GM03348 (cell line): ENCODE measurements around the gene FAAP100.

Source experiments
- DNase-seq: peaks from one replicate; pipeline ENCODE4 v3.0.0; 2012; ENCODE audit warnings: low spot score

Gene FAAP100

GRCh38 chr17:81556175-81556691, 4.1 kb upstream of the FAAP100 start:
- peak; percentile 43 for DNase-seq

DNA sequence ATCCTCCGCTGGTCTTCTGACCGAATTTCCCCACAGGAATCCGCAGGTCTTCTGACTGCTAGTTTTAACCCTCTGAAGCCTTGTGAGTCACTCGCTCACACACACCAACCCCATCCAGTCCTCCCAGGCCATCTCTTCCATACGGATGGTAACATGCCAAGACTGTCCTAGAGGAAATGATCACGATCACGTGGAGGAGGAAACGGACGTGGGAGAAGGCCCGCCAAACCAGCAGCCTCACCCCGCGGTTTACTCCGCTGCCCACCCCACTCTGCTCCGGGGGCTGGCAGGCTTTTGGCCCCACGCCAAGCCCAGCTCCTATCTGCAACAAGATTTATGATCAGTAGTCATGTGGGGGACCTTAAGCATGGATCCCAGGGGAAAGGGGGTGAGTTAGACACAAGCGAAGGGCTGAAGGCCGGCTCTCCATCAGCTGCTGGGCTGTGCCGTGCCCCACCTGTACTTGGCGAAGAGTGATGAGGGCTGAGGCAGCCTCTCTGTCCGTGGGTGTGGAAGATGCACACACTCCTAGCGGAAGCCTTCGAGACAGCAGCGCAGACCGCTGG, 1.5 kb upstream of the FAAP100 start:
- peak; percentile 84 for DNase-seq

- DNase-seq: peak; percentile 88
These were observed 964 bp upstream of the FAAP100 start for GRCh38 chr17:81553018-81553615.

- peak; percentile 58 for DNase-seq
These were observed 502 bp downstream of the FAAP100 start for GRCh38 chr17:81551458-81552243.

DNA sequence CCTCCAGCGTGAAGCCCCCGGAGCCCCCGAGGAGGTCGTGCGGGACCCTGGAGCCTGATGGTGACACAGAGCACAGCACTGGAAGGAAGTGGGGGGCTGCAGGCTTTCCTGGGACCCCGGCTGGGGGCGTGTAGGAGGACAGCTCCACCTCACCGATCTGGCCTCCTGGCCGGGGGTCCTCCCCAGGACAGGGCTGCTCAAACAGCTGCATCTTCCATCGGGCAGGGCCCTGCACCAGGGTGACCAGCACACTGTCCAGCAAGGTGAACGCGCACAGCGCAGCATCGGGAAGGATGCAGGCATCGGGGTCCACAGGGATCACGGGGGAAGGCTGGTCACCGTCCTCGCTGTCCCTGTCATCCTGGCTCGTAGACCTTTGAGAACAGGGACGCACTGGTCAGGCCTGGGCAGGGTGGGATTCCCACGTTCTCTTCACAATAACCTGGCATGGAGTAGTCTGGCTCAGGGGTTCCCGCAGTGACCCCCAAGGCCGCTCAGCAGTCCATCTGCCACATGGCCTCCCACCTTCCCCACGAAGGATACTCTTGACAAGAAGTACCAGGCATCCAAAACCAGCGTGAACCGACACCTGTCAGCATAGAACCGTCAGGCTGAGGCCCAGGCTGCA, 1.2 kb downstream of the FAAP100 start:
- no peak for DNase-seq

GRCh38 chr17:81550285-81550684, 1.9 kb downstream of the FAAP100 start:
- DNase-seq: no peak

GRCh38 chr17:81549826-81550225, 2.3 kb downstream of the FAAP100 start:
- no peak for DNase-seq

DNA sequence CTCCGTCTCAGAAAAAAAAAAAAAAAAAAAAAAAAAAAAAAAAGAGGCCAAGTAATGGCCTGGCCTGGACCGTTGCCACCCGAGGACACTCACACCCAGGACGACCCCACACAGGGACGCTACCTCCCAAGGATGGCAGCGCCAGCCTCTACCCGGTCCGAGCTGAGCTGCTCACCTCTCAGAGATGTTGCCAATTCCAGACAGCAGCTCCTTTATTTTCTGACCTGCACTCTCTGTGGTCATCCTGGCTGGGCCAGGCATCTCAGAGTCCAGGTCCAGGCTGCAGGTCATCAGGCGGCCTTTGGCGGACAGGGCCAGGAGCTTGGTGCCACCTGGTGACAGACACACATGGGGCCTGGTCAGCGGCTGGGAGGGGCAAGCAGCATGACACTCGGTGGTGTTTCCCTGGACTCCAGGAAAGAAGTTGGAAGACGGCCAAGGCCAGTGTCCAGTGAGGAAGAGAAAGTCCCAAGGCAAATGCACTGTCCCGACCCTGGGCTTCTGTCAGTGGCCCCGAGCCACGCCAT, 3.1 kb downstream of the FAAP100 start:
- DNase-seq: no peak

DNA sequence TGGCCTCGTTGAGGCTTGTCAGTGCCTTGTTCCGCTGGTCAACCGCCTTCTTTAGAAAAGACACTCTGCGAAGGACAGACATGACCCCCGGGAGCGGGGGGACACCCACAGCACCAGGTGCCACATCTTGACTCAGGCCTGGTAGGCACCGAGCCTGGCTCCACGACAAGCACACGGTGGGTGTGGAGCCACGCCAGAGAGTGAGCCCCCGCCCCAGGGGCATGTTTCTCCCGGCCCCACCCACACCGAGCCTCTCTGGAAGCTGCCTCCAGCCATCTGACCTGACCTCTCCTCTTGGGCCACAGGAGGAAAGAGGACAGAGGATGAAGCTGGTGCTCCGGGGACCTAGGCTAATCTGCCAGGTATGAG, 4.6 kb downstream of the FAAP100 start:
- DNase-seq: no peak

- no peak for DNase-seq
These were observed 5.1 kb downstream of the FAAP100 start for GRCh38 chr17:81546906-81547613.

- DNase-seq: no peak
These were observed 6.8 kb downstream of the FAAP100 start for GRCh38 chr17:81545160-81545949.

DNA sequence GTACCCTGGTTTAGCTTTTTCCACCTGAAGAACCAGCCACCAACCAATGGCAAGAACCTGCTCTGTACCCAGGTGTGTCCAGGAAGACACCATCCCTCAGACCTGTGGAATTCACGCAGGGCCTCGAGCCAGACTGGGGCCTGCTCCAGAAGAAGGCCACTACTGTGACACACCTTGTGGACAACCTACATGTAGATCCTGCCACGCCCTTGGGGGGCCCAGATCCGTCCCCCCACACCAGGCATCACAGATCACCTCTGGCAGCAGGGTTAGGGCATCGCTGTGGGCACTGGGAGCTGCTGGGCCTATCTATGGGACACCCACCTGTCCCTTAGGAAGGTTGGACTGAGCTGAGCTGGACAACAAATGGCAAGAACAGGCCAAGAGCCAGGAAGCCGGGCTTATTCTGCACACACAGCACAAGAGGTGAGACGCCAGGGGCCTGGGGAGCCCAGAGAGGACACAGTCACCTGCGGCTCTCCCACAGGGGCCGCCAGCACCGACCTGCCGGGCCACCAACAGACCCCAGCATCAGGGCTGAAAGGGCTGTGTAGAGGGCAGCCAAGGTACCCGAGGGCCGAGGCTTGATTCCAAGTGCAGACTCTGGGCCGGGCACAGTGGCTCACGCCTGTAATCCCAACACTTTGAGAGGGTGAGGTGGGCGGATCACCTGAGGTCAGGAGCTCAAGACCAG, 7.7 kb downstream of the FAAP100 start:
- no peak for DNase-seq

- DNase-seq: no peak
These were observed 8.4 kb downstream of the FAAP100 start for GRCh38 chr17:81543756-81544155.

GRCh38 chr17:81543339-81543675, 8.8 kb downstream of the FAAP100 start:
- DNase-seq: no peak

DNA sequence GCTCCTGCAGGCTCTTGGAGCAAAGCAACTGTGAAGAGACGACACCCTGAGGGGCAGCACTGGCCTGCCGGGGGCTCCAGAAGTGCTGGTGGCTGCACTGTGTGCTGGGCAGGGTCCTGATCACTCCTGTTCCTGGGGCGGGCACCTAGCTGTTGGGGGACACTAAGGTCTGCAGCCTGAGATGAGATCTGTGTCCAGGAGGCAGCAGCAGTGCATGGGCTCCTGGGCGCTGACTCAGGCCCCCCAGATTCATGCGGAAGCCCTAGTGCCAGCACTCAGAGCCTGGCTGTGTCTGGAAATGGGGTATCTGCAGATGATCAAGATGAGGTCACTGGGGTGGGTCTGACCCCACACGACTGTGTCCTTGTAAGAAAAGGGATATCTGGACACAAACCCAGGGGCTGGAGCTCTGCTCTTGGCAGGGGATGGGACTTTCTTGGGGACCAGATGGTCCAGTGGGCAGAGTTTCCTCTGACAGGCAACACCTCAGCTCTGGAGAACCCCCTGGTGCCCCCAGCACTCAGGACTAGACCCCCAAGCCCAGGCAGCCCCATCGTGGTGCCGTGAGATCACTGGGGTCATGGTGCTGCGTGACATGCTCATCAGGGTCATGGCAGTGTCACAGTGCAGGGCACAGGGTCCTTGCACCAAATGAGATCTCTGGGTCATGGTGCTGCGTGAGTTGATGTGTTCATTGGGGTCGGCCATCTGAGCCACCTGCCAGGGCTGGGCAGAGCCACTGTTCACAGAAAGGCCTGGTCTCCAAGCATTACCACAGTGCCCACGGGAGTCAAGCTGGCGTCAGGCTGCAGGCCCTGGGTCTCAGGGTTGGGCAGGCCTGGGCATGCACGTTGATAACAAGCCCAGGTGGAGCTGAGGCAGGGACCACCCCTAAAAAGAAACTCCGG, 9.5 kb downstream of the FAAP100 start:
- no peak for DNase-seq

GRCh38 chr17:81541123-81541522, 11.0 kb downstream of the FAAP100 start:
- no peak for DNase-seq

GRCh38 chr17:81540676-81541027, 11.5 kb downstream of the FAAP100 start:
- DNase-seq: no peak

DNA sequence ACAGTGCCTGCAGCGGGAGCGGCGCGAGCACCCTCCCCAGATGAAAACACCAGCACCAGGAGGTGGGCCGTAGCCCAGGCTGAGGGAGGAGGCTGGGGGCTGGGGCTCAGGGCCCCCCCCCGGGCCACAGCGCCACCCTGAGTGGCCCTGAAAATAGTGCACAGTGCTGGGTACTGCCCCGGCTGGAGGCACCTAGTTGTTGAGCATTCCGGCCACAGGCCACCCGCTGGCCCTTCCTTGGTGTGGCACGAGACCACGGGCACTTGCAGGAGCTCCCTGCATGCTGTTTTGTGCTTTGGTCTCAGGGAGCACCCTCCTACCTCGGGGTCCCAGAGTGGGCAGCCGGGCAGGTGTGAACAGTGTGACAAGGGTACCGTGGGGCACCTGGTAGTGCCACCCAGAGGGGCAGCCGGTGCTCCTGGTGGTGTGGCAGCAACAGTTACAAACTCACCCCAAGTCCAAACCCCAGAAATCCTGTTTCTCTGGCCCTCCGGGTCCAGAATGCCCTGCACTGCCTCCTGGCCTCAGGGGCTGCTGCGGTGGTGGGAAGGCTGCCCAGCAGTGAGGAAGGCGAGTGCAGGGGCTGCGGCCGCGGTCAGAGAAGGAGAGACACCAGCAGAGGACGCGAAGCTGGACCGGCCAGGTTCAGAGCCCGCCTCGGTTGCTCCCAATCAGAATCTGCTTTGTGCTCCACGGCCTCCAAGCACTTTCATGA, 12.0 kb downstream of the FAAP100 start:
- no peak for DNase-seq

- DNase-seq: no peak
These were observed 12.6 kb downstream of the FAAP100 start for GRCh38 chr17:81539571-81539900.
